Measurements from ENCODE around the gene RNF167. TPM values are rescaled to one million over a fixed set of nuclear protein-coding genes. Genes with fewer than 3 reads are reported as not detected.

The RNF167 gene
- total RNA-seq, 4 donors from 2014 or later = 67.3 to 98.8 (median 85.9) TPM

GRCh38 chr17:4899341-4900230, 40.5 kb upstream of the RNF167 start, which contains the start of gene C17orf107:
Gene C17orf107, plus strand, starts transcription at chr17:4899536. Its CDS starts 227 bp downstream, at chr17:4899763.
- Histone ChIP-seq H3K9me3 (no peaks in the 10 kb centered on the region), H3K27ac (peak within 1 kb of the TSS in 1 of 4 donors; percentile 24), H3K4me1 (peaks cover 0 to 37% (median 11%) of the 10 kb centered on the region in 3 donors), H3K27me3 (peaks cover 45% of the 10 kb centered on the region), H3K36me3 (peaks cover 0 to 32% of the 10 kb centered on the region in 2 donors), H3K4me3 (peak within 1 kb of the TSS; percentile 11 to 55)
- TF ChIP-seq POLR2AphosphoS5 (IDR thresholded peaks at IDR 0.05) (peak; percentile 11), EP300 (IDR thresholded peaks at IDR 0.05) (no peak), POLR2A (IDR thresholded peaks at IDR 0.05) (peak in 1 of 2 donors; percentile 9), CTCF (IDR thresholded peaks at IDR 0.05) (no peak)
- 21% methylated on average over 6 of the region's 60 CpGs; no CpG with 5 or more reads in 1 of the 2 donors for WGBS, 2 donors (ENCODE audit: low coverage in 1 of 2)
- peak; percentile 79 for ATAC-seq

DNA sequence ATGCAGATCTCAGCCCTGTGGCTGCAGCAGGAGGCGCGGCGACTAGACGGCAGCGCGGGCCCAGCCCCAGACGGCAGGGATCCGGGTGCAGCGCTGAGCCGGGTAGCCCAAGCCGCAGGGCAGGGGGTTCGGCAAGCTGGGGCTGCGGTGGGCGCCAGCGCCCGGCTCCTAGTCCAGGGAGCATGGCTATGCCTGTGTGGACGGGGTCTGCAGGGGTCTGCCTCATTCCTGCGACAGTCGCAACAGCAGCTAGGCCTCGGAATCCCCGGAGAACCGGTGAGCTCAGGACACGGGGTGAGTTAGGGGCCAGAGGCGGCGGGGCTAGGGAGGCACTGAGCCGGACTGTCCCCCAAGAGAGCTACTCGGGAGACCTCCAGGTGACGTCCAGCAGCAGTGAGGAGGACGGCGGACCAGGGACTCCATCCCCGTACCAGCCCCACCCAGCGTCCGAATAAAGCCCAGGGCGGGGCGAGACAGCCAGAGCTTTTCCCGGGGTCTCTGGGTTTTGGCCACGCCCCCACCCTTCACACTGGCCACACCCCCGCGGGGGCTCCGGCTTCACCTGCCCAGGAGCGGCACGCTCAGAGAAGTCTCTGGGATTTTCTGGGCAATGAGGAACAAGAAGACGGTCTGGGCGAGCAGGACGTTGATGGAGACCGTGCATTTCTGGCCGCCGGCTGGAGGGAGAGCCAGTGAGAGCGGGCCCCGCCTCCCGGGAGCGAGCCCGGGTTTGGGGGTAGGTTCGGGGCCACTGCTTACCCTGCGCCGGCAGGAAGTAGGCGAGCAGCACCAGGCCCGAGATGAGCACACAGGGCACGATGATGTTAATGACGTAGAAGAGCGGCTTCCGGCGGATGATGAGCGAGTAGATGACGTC, 39.6 kb upstream of the RNF167 start:
- no peak for ATAC-seq
- Histone ChIP-seq H3K4me1 (peaks cover 0 to 37% (median 11%) of the 10 kb centered on the region in 3 donors), H3K9me3 (no peaks in the 10 kb centered on the region), H3K27me3 (peaks cover 48% of the 10 kb centered on the region), H3K4me3 (peak overlapping the region in 1 of 2 donors; percentile 55), H3K36me3 (peaks cover 0 to 23% of the 10 kb centered on the region in 2 donors), H3K27ac (peak overlapping the region in 1 of 4 donors; percentile 67)
- WGBS, 2 donors (ENCODE audit: low coverage in 1 of 2) = no CpG with 5 or more reads among the region's 65 CpGs
- TF ChIP-seq CTCF (IDR thresholded peaks at IDR 0.05) (no peak), POLR2AphosphoS5 (IDR thresholded peaks at IDR 0.05) (no peak), EP300 (IDR thresholded peaks at IDR 0.05) (no peak), POLR2A (IDR thresholded peaks at IDR 0.05) (no peak)

- Histone ChIP-seq H3K27ac (peak overlapping the region in 2 of 4 donors; percentile 31 to 67), H3K36me3 (peaks cover 0 to 16% of the 10 kb centered on the region in 2 donors), H3K27me3 (peaks cover 48% of the 10 kb centered on the region), H3K4me1 (peaks cover 0 to 37% (median 11%) of the 10 kb centered on the region in 3 donors), H3K4me3 (peak overlapping the region in 1 of 2 donors; percentile 55), H3K9me3 (no peaks in the 10 kb centered on the region)
- TF ChIP-seq CTCF (IDR thresholded peaks at IDR 0.05) (no peak), EP300 (IDR thresholded peaks at IDR 0.05) (no peak), POLR2A (IDR thresholded peaks at IDR 0.05) (no peak), POLR2AphosphoS5 (IDR thresholded peaks at IDR 0.05) (no peak)
- ATAC-seq = no peak
- 78% methylated on average over 6 of the region's 37 CpGs; no CpG with 5 or more reads in 1 of the 2 donors for WGBS, 2 donors (ENCODE audit: low coverage in 1 of 2)
These were observed 38.9 kb upstream of the RNF167 start for GRCh38 chr17:4901108-4901647.

GRCh38 chr17:4901648-4902344, 38.3 kb upstream of the RNF167 start:
- Histone ChIP-seq H3K27ac (peak overlapping the region in 2 of 4 donors; percentile 51 to 67), H3K9me3 (no peaks in the 10 kb centered on the region), H3K27me3 (peaks cover 48% of the 10 kb centered on the region), H3K36me3 (peaks cover 0 to 9% of the 10 kb centered on the region in 2 donors), H3K4me3 (peak overlapping the region in 1 of 2 donors; percentile 55), H3K4me1 (peaks cover 0 to 37% (median 11%) of the 10 kb centered on the region in 3 donors)
- TF ChIP-seq CTCF (IDR thresholded peaks at IDR 0.05) = no peak
- TF ChIP-seq EP300 (IDR thresholded peaks at IDR 0.05) = no peak
- no peak for TF ChIP-seq POLR2AphosphoS5 (IDR thresholded peaks at IDR 0.05)
- no peak for TF ChIP-seq POLR2A (IDR thresholded peaks at IDR 0.05)
- WGBS, 2 donors (ENCODE audit: low coverage in 1 of 2) = 28 to 30% methylated on average over 2 to 5 of the region's 48 CpGs
- ATAC-seq = peak; percentile 16

All from gastroesophageal sphincter (tissue), 4 donors.